H4 (cell line): ENCODE data around the gene CLIC3. TPM values are rescaled to one million over a fixed set of nuclear protein-coding genes. Genes with fewer than 3 reads are reported as not detected.

ENCODE experiments used
- DNase-seq: peaks from one replicate; pipeline ENCODE4 v3.0.0-alpha.2; 2015; ENCODE audit warnings: low spot score
- total RNA-seq: library from RNA; depleted of rRNA; stranded (reverse); fragments of >200 nt; shearing (Covaris generic); gene quantifications from 2 replicates; pipeline ENCODE4 v1.2.3, GENCODE V29; 2014

The CLIC3 gene
- total RNA-seq, 1 experiment from 2014 or later = 0.64 TPM

GRCh38 chr9:136964833-136965422 lies 31.4 kb downstream of the CLIC3 start:
- DNase-seq = no peak

- DNase-seq = no peak
These were observed 32.1 kb downstream of the CLIC3 start for GRCh38 chr9:136964171-136964689.

GRCh38 chr9:136963751-136964150 lies 32.6 kb downstream of the CLIC3 start:
- no peak for DNase-seq

- no peak for DNase-seq
These were observed 33.0 kb downstream of the CLIC3 start for GRCh38 chr9:136963341-136963740.

GRCh38 chr9:136962701-136963248 lies 33.6 kb downstream of the CLIC3 start:
- DNase-seq = no peak

- DNase-seq = no peak
These were observed 34.2 kb downstream of the CLIC3 start for GRCh38 chr9:136962163-136962562.

GRCh38 chr9:136961279-136962065 lies 34.9 kb downstream of the CLIC3 start:
- DNase-seq = no peak

- DNase-seq = no peak
These were observed 35.5 kb downstream of the CLIC3 start for GRCh38 chr9:136960938-136961275.

GRCh38 chr9:136960212-136960937 lies 36.0 kb downstream of the CLIC3 start:
- no peak for DNase-seq

GRCh38 chr9:136958898-136959850 lies 37.2 kb downstream of the CLIC3 start:
- DNase-seq = no peak

- DNase-seq = no peak
These were observed 37.9 kb downstream of the CLIC3 start for GRCh38 chr9:136958473-136958872.

- DNase-seq = no peak
These were observed 38.5 kb downstream of the CLIC3 start for GRCh38 chr9:136957901-136958300.

GRCh38 chr9:136957461-136957860 lies 38.9 kb downstream of the CLIC3 start:
- DNase-seq = no peak

GRCh38 chr9:136956604-136957003 lies 39.8 kb downstream of the CLIC3 start:
- no peak for DNase-seq

- no peak for DNase-seq
These were observed 40.4 kb downstream of the CLIC3 start for GRCh38 chr9:136955943-136956335.

- no peak for DNase-seq
These were observed 41.0 kb downstream of the CLIC3 start for GRCh38 chr9:136955202-136955942.

- DNase-seq = no peak
These were observed 41.9 kb downstream of the CLIC3 start for GRCh38 chr9:136954270-136955083.

GRCh38 chr9:136953771-136954269 lies 42.5 kb downstream of the CLIC3 start:
- no peak for DNase-seq
